HT1080 (cell line): ENCODE data around the gene LIPT2. TPM values are rescaled to one million over a fixed set of nuclear protein-coding genes. Genes with fewer than 3 reads are reported as not detected.

ENCODE experiments used
- DNase-seq: peaks from one replicate; pipeline ENCODE4 v3.0.0-alpha.2; 2015; ENCODE audit warnings: low read depth
- total RNA-seq: library from RNA; depleted of rRNA; stranded (reverse); fragments of >200 nt; shearing (Covaris generic); gene quantifications from 2 replicates; pipeline ENCODE4 v1.2.3, GENCODE V29; 2014

Gene LIPT2
- total RNA-seq, 1 experiment from 2014 or later: 3.7 TPM

- no peak for DNase-seq
Measured at GRCh38 chr11:74504100-74504691, 10.7 kb upstream of the LIPT2 start.

GRCh38 chr11:74494916-74495315 lies 1.4 kb upstream of the LIPT2 start:
- DNase-seq: no peak

GRCh38 chr11:74493791-74494630 lies 487 bp upstream of the LIPT2 start:
- peak; percentile 78 for DNase-seq

GRCh38 chr11:74492084-74492483 lies 1.4 kb downstream of the LIPT2 start:
- DNase-seq: no peak

- DNase-seq: no peak
Measured at GRCh38 chr11:74490941-74491340, 2.6 kb downstream of the LIPT2 start.

- DNase-seq: peak; percentile 22
Measured at GRCh38 chr11:74487875-74488274, 5.6 kb downstream of the LIPT2 start.

GRCh38 chr11:74485868-74486267 lies 7.7 kb downstream of the LIPT2 start:
- no peak for DNase-seq

GRCh38 chr11:74480688-74481417 lies 12.7 kb downstream of the LIPT2 start:
- DNase-seq: no peak

GRCh38 chr11:74479732-74480123 lies 13.8 kb downstream of the LIPT2 start:
- no peak for DNase-seq

GRCh38 chr11:74478877-74479731 lies 14.4 kb downstream of the LIPT2 start:
- no peak for DNase-seq

GRCh38 chr11:74476536-74476935 lies 17.0 kb downstream of the LIPT2 start:
- DNase-seq: no peak

GRCh38 chr11:74474316-74474715 lies 19.2 kb downstream of the LIPT2 start:
- no peak for DNase-seq

- no peak for DNase-seq
Measured at GRCh38 chr11:74473382-74474173, 19.9 kb downstream of the LIPT2 start.

- no peak for DNase-seq
Measured at GRCh38 chr11:74471668-74472429, 21.7 kb downstream of the LIPT2 start.

GRCh38 chr11:74471037-74471436 lies 22.5 kb downstream of the LIPT2 start:
- DNase-seq: no peak

GRCh38 chr11:74470526-74470925 lies 23.0 kb downstream of the LIPT2 start:
- DNase-seq: no peak

GRCh38 chr11:74468936-74469335 lies 24.6 kb downstream of the LIPT2 start:
- no peak for DNase-seq

GRCh38 chr11:74468521-74468920 lies 25.0 kb downstream of the LIPT2 start:
- DNase-seq: no peak

- DNase-seq: no peak
Measured at GRCh38 chr11:74468058-74468457, 25.5 kb downstream of the LIPT2 start.
